Fibroblast of mammary gland (primary cell): Measurements from ENCODE around the gene MBOAT2.

Experiments used
- DNase-seq: peaks from one replicate; pipeline ENCODE4 v3.0.0-alpha.2; 2010; ENCODE audit warnings: low read depth
- H3K4me3 ChIP-seq: 2 replicates; pipeline ENCODE4 v1.5.1; 2011; ENCODE audit warnings: low read depth, mild to moderate bottlenecking, low read length, moderate library complexity; ENCODE audit not compliant: control insufficient read depth
- CTCF ChIP-seq: conservative IDR thresholded peaks from 2 replicates; pipeline ENCODE4 v1.5.1; 2011; ENCODE audit warnings: low read depth, low read length, inconsistent platforms; ENCODE audit not compliant: control insufficient read depth, insufficient read depth

Gene MBOAT2

GRCh38 chr2:8872821-8873432 is 130.6 kb downstream of the MBOAT2 start:
- no peak overlapping the region for H3K4me3 ChIP-seq
- peak; percentile 73 for DNase-seq
- TF ChIP-seq CTCF = peak; percentile 63

- no peak overlapping the region for H3K4me3 ChIP-seq
- no peak for TF ChIP-seq CTCF
- no peak for DNase-seq
Measured at GRCh38 chr2:8870441-8870840, 133.0 kb downstream of the MBOAT2 start.

GRCh38 chr2:8867363-8867762 is 136.1 kb downstream of the MBOAT2 start:
- no peak overlapping the region for H3K4me3 ChIP-seq

GRCh38 chr2:8863331-8863953 is 140.0 kb downstream of the MBOAT2 start:
- TF ChIP-seq CTCF = no peak
- DNase-seq = no peak
- no peak overlapping the region for H3K4me3 ChIP-seq

More at GRCh38 chr2:8867363-8867762, 136.1 kb downstream of the MBOAT2 start:
- TF ChIP-seq CTCF = no peak
- no peak for DNase-seq

GRCh38 chr2:8862230-8862629 is 141.3 kb downstream of the MBOAT2 start:
- DNase-seq = no peak
- no peak for TF ChIP-seq CTCF
- no peak overlapping the region for H3K4me3 ChIP-seq

- no peak for DNase-seq
- H3K4me3 ChIP-seq = no peak overlapping the region
- no peak for TF ChIP-seq CTCF
Measured at GRCh38 chr2:8861797-8862196, 141.7 kb downstream of the MBOAT2 start.
